ENCODE results near the gene PCNA. TPM values are rescaled to one million over a fixed set of nuclear protein-coding genes. Genes with fewer than 3 reads are reported as not detected.

The PCNA gene
- total and polyA plus RNA-seq, 2 of the 4 experiments (the other 2 are of a cell fraction): 155 to 213 TPM

DNA sequence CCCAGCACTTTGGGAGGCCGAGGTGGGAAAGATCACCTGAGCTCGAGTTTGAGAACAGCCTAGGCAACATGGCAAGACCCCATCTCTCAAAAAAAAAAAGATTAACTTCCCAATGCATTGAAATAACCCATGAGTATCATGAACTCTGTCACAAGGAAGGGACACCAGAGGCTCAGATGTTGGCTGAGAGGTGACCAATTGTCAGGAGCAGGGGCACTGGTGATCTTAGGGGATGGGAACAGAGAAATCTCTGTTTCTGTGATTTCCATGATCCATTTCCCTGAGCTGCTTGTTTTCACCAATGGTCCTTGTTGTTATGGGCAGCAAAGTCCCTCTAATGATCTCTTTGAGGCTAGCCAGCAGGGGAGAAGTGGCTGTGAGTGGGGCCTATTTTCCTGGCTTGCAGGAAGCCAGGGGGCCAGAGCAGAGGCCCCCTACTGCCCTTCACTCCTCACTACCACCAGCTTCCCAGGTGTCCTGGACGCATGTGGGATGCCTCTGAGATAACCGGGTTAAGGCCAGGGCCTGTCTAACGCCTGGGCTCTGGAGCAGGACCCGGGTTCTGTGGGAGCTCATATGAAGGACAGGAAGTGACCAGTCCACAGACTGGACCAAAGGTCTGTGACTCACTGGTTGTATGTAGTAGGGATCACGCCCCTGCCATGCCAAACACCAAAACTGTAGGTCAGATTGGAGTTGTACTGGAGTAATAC, 54.4 kb downstream of the PCNA start:
- peak overlapping the region; percentile 99 for H3K4ac ChIP-seq (ENCODE audit: low read depth, low read length)
- H3K23ac ChIP-seq (ENCODE audit: low read depth, low read length): peak overlapping the region; percentile 95
- H4K5ac ChIP-seq (ENCODE audit: low read depth, low read length): peak overlapping the region; percentile 99
- peak overlapping the region; percentile 95 for H3K18ac ChIP-seq (ENCODE audit: low read depth, low read length)
- H2BK120ac ChIP-seq (ENCODE audit: low read depth, low read length): peak overlapping the region; percentile 99
- intact Hi-C loops (cut with micrococcal nuclease) (no loop called here), in situ Hi-C loops (cut with MboI; ENCODE audit: low sequenced_read_pairs) (no loop called here), dilution Hi-C loops (cut with HindIII; ENCODE audit: low sequenced_read_pairs, unreplicated experiment) (no loop called here)
- H3K56ac ChIP-seq (ENCODE audit: extremely low read depth, insufficient read depth, low read length): peak overlapping the region; percentile 47; the same call in 1 of the 2 replicates
- H2BK15ac ChIP-seq (ENCODE audit: low read depth, low read length): peak overlapping the region; percentile 92; the same call in 2 of the 3 replicates
- H3K27ac ChIP-seq (ENCODE audit: insufficient read depth, low read length): peak overlapping the region; percentile 97
- peak overlapping the region; percentile 97 for H4K91ac ChIP-seq (ENCODE audit: insufficient read depth, low read depth, low read length)
- ChIA-PET CTCF (interaction anchor here (0.5 kb wide), 1 partner anchor 13 kb away, joined by 3 read pairs; no protein-coding TSS in a partner anchor), POLR2A (ENCODE audit: unreplicated experiment) (interaction anchor here (1.0 kb wide), 1 partner anchor 16 kb away, joined by 3 read pairs; no protein-coding TSS in a partner anchor)
- H4K20me1 ChIP-seq (ENCODE audit: insufficient read depth, low read length): no peaks in the 10 kb centered on the region
- peak; percentile 70 for DNase-seq
- H2AFZ ChIP-seq (replicated peaks; ENCODE audit: low read length, poor library complexity): peak overlapping the region; percentile 89
- no peak overlapping the region for H3K4me2 ChIP-seq (ENCODE audit: low read depth, low read length)
- H3K9me3 ChIP-seq (ENCODE audit: control insufficient read depth, insufficient read depth, low read length): no peaks in the 10 kb centered on the region
- no peaks in the 10 kb centered on the region for H3K27me3 ChIP-seq (ENCODE audit: control insufficient read depth, insufficient read depth, low read length)
- no peak overlapping the region for H3K4me3 ChIP-seq (ENCODE audit: insufficient read depth, low read depth, low read length)
- peak overlapping the region; percentile 98 for H3K14ac ChIP-seq (replicated peaks; ENCODE audit: low read depth, low read length)
- peak overlapping the region; percentile 89 to 98 for H4K8ac ChIP-seq (ENCODE audit: low read depth in 2 of 2, low read length in 2 of 2)
- peak overlapping the region; percentile 97 for H2AK9ac ChIP-seq (replicated peaks; ENCODE audit: low read depth, low read length, poor library complexity)
- H3K79me1 ChIP-seq (ENCODE audit: low read depth in 1 of 2, low read length in 2 of 2): peaks cover 0 to 9% of the 10 kb centered on the region in 2 experiments; a peak in 1 of 4 replicates
- peak overlapping the region; percentile 97 for H2BK20ac ChIP-seq (ENCODE audit: low read depth, low read length)
- peak; percentile 52 for ATAC-seq (ENCODE audit: low read depth)
- H3K9ac ChIP-seq (ENCODE audit: low read depth, low read length): no peak overlapping the region
- H2AK5ac ChIP-seq (ENCODE audit: low read depth, low read length): peak overlapping the region; percentile 98
- H3K9me1 ChIP-seq (ENCODE audit: insufficient read depth, low read length): peaks cover 11% of the 10 kb centered on the region
- no peaks in the 10 kb centered on the region for H3K36me3 ChIP-seq (ENCODE audit: control insufficient read depth, insufficient read depth, low read length)
- 71% methylated on average over 1 of the region's 7 CpGs; no CpG with 5 or more reads in 1 of the 2 experiments for WGBS, 2 experiments (ENCODE audit: extremely low coverage in 2 of 2, insufficient read length in 1 of 2)
- no TSS peak for BruUV-seq (replicated peaks)
- H2BK5ac ChIP-seq (ENCODE audit: low read depth, low read length, poor library complexity, severe bottlenecking): peak overlapping the region; percentile 100
- H3K4me1 ChIP-seq (ENCODE audit: control insufficient read depth, insufficient read depth, low read length): peaks cover 7% of the 10 kb centered on the region
- no peak for TF ChIP-seq CHD1 (IDR thresholded peaks at IDR 0.05; ENCODE audit: low read depth, low read length)
- TF ChIP-seq, protein P1, sequence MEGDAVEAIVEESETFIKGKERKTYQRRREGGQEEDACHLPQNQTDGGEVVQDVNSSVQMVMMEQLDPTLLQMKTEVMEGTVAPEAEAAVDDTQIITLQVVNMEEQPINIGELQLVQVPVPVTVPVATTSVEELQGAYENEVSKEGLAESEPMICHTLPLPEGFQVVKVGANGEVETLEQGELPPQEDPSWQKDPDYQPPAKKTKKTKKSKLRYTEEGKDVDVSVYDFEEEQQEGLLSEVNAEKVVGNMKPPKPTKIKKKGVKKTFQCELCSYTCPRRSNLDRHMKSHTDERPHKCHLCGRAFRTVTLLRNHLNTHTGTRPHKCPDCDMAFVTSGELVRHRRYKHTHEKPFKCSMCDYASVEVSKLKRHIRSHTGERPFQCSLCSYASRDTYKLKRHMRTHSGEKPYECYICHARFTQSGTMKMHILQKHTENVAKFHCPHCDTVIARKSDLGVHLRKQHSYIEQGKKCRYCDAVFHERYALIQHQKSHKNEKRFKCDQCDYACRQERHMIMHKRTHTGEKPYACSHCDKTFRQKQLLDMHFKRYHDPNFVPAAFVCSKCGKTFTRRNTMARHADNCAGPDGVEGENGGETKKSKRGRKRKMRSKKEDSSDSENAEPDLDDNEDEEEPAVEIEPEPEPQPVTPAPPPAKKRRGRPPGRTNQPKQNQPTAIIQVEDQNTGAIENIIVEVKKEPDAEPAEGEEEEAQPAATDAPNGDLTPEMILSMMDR (conservative IDR thresholded peaks at IDR 0.05; ENCODE audit: low read depth, low read length): no peak
- TF ChIP-seq RFX5 (IDR thresholded peaks at IDR 0.05; ENCODE audit: low read depth, low read length): no peak
- TF ChIP-seq SMC3 (IDR thresholded peaks at IDR 0.05; ENCODE audit: low read depth, low read length): no peak
- no peak for TF ChIP-seq BHLHE40 (IDR thresholded peaks at IDR 0.05; ENCODE audit: low read depth, low read length)
- no peak for TF ChIP-seq POLR2A (IDR thresholded peaks at IDR 0.05; ENCODE audit: low read depth, low read length)
- no peak for TF ChIP-seq MAZ (IDR thresholded peaks at IDR 0.05; ENCODE audit: borderline replicate concordance, low read depth, low read length)
- no peak for TF ChIP-seq RCOR1 (IDR thresholded peaks at IDR 0.05; ENCODE audit: insufficient replicate concordance, low read length)
- TF ChIP-seq ELK1 (IDR thresholded peaks at IDR 0.05; ENCODE audit: borderline replicate concordance, low read depth, low read length): no peak
- no peak for TF ChIP-seq NFE2L2 (IDR thresholded peaks at IDR 0.05; ENCODE audit: low read depth, low read length)
- no peak for TF ChIP-seq FOS (IDR thresholded peaks at IDR 0.05; ENCODE audit: low read depth, low read length)
- TF ChIP-seq USF2 (IDR thresholded peaks at IDR 0.05; ENCODE audit: low read depth, low read length): no peak
- TF ChIP-seq CEBPB (IDR thresholded peaks at IDR 0.05; ENCODE audit: low read depth, low read length): no peak
- TF ChIP-seq MXI1 (IDR thresholded peaks at IDR 0.05; ENCODE audit: borderline replicate concordance, low read depth, low read length): no peak
- no peak for TF ChIP-seq MAFK (IDR thresholded peaks at IDR 0.05; ENCODE audit: low read depth, low read length)
